GM12892 (cell line): ENCODE results near the gene NKAIN2.

ENCODE experiments used
- POLR2A ChIP-seq: IDR thresholded peaks from 2 replicates; pipeline ENCODE4 v1.6.1; 2011; ENCODE audit warnings: low read depth, low read length, control low read depth
- POLR2AphosphoS5 ChIP-seq: IDR thresholded peaks from 2 replicates; pipeline ENCODE4 v1.6.1; 2011; ENCODE audit warnings: low read depth, low read length, control low read depth

- TF ChIP-seq POLR2A (no peak), POLR2AphosphoS5 (no peak)
Measured at GRCh38 chr6:123785039-123785438, 18.6 kb upstream of the NKAIN2 start.
